Suprapubic skin (tissue), 3 donors: ENCODE results near the gene NOVA2.

Experiments
- POLR2AphosphoS5 ChIP-seq, 3 donors: sonication (generic); formaldehyde crosslinking; IDR thresholded peaks; one replicate each; pipeline ENCODE4 v1.6.1; 2017; ENCODE audit warnings: antibody characterized with exemption in 3 of 3
- TF ChIP-seq, protein P1 (sequence below), 2 donors: fragments of 200-600 bp in 1 of 2; fragments of 450-650 bp in 1 of 2; sonication (generic) in 1 of 2; IDR thresholded peaks; one replicate each; pipeline ENCODE4 v1.5.1; 2016 to 2019; ENCODE audit warnings: antibody characterized with exemption in 2 of 2, mild to moderate bottlenecking in 1 of 2, moderate library complexity in 1 of 2

DNA sequence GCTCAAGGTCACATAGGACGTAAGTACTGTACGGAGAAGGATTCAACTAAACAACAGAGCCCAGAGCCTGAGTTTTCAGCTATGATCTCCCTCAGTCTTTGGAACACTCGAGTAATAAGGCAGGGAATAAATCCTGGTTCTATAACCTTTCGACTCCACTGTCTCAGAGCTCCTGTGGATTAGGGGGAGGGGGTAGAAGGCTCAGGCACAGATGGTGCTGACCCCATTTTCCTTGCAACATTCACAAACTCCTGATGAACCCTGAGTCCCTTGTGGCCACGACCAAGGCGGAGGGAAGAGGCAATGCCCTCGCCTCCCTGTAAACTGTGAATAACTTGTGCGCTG is 21.4 kb downstream of the NOVA2 start:
- TF ChIP-seq, protein P1, sequence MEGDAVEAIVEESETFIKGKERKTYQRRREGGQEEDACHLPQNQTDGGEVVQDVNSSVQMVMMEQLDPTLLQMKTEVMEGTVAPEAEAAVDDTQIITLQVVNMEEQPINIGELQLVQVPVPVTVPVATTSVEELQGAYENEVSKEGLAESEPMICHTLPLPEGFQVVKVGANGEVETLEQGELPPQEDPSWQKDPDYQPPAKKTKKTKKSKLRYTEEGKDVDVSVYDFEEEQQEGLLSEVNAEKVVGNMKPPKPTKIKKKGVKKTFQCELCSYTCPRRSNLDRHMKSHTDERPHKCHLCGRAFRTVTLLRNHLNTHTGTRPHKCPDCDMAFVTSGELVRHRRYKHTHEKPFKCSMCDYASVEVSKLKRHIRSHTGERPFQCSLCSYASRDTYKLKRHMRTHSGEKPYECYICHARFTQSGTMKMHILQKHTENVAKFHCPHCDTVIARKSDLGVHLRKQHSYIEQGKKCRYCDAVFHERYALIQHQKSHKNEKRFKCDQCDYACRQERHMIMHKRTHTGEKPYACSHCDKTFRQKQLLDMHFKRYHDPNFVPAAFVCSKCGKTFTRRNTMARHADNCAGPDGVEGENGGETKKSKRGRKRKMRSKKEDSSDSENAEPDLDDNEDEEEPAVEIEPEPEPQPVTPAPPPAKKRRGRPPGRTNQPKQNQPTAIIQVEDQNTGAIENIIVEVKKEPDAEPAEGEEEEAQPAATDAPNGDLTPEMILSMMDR (IDR thresholded peaks at IDR 0.05), result no peak
- TF ChIP-seq POLR2AphosphoS5 (IDR thresholded peaks at IDR 0.05), result no peak
